HuH-7 (cell line): ENCODE results near the gene SLX4IP.
"Not testable (repeated sequence)": the region's sequence is repeated elsewhere in the genome, so short reads cannot be mapped to it uniquely, and the experiment has no call there.

Experiments used
- DNase-seq: peaks from one replicate; pipeline ENCODE4 v3.0.0; 2011; ENCODE audit warnings: low spot score

The SLX4IP gene

GRCh38 chr20:10605547-10606195, 170.6 kb downstream of the SLX4IP start:
- DNase-seq: no peak

- DNase-seq: no peak
Measured at GRCh38 chr20:10609276-10609675, 174.2 kb downstream of the SLX4IP start.

- no peak for DNase-seq
Measured at GRCh38 chr20:10609770-10610169, 174.7 kb downstream of the SLX4IP start.

- no peak for DNase-seq
Measured at GRCh38 chr20:10610251-10610650, 175.1 kb downstream of the SLX4IP start.

- peak; percentile 72 for DNase-seq
Measured at GRCh38 chr20:10611357-10611756, 176.3 kb downstream of the SLX4IP start.

- not testable (repeated sequence) for DNase-seq
Measured at GRCh38 chr20:10613426-10613825, 178.3 kb downstream of the SLX4IP start.

- DNase-seq: no peak
Measured at GRCh38 chr20:10613911-10614310, 178.8 kb downstream of the SLX4IP start.

GRCh38 chr20:10616212-10616611, 181.1 kb downstream of the SLX4IP start:
- DNase-seq: no peak

- not testable (repeated sequence) for DNase-seq
Measured at GRCh38 chr20:10617549-10618133, 182.5 kb downstream of the SLX4IP start.

- DNase-seq: no peak
Measured at GRCh38 chr20:10618611-10619245, 183.6 kb downstream of the SLX4IP start.

- no peak for DNase-seq
Measured at GRCh38 chr20:10619427-10619826, 184.3 kb downstream of the SLX4IP start.

- DNase-seq: no peak
Measured at GRCh38 chr20:10621149-10621548, 186.0 kb downstream of the SLX4IP start.

GRCh38 chr20:10622657-10623418, 187.7 kb downstream of the SLX4IP start:
- no peak for DNase-seq

GRCh38 chr20:10625641-10626040, 190.5 kb downstream of the SLX4IP start:
- no peak for DNase-seq

GRCh38 chr20:10626896-10627295, 191.8 kb downstream of the SLX4IP start:
- no peak for DNase-seq

- DNase-seq: no peak
Measured at GRCh38 chr20:10629946-10630650, 195.0 kb downstream of the SLX4IP start.

- DNase-seq: no peak
Measured at GRCh38 chr20:10631126-10631525, 196.0 kb downstream of the SLX4IP start.

GRCh38 chr20:10632721-10633509, 197.8 kb downstream of the SLX4IP start:
- DNase-seq: no peak

- DNase-seq: no peak
Measured at GRCh38 chr20:10633718-10634117, 198.6 kb downstream of the SLX4IP start.

- DNase-seq: no peak
Measured at GRCh38 chr20:10634211-10634610, 199.1 kb downstream of the SLX4IP start.

- no peak for DNase-seq
Measured at GRCh38 chr20:10634683-10635411, 199.7 kb downstream of the SLX4IP start.
